Left ventricle myocardium inferior (tissue), 1 donor: ENCODE measurements around the gene SHE. TPM values are rescaled to one million over a fixed set of nuclear protein-coding genes. Genes with fewer than 3 reads are reported as not detected.
A peak's percentile ranks its signal among the peaks of the same experiment; 100 is the strongest.

Source experiments
- DNase-seq: peaks from one replicate; pipeline ENCODE4 v3.0.0-alpha.2; 2020
- H3K27ac ChIP-seq: fragments of 200-600 bp; replicated peaks from 2 replicates; pipeline ENCODE4 v1.8.0; 2021
- H3K27me3 ChIP-seq: fragments of 200-600 bp; 2 replicates; pipeline ENCODE4 v1.8.0; 2021; ENCODE audit warnings: low read depth
- H3K36me3 ChIP-seq: fragments of 200-600 bp; 2 replicates; pipeline ENCODE4 v1.8.0; 2021
- H3K4me1 ChIP-seq: fragments of 200-600 bp; 2 replicates; pipeline ENCODE4 v1.8.0; 2021
- H3K4me3 ChIP-seq: fragments of 200-600 bp; 2 replicates; pipeline ENCODE4 v1.8.0; 2021; ENCODE audit warnings: mild to moderate bottlenecking, moderate library complexity
- H3K9me3 ChIP-seq: fragments of 200-600 bp; replicated peaks from 2 replicates; pipeline ENCODE4 v1.8.0; 2021
- intact Hi-C: fragments of 100-400 bp; cut with micrococcal nuclease; formaldehyde crosslinking; loops from one replicate; pipeline ENCODE4 v1.11.0; 2022
- total RNA-seq: library from RNA; stranded (reverse); fragmentation: NEBNext Ultra II Directional; extraction: Animal tissue kit (Norgen Biotek cat#: 25700); gene quantifications from one replicate; pipeline ENCODE4 v1.2.1, GENCODE V29; 2021
- TF ChIP-seq, protein P1 (sequence below): fragments of 200-600 bp; IDR thresholded peaks from 2 replicates; pipeline ENCODE4 v1.8.0; 2021; ENCODE audit warnings: antibody characterized with exemption, mild to moderate bottlenecking, borderline replicate concordance
- donor health status: DM: no; HTN: yes; CAD: no; lungs with severe emphysema.

SHE gene
- total RNA-seq, 1 donor from 2014 or later = 9.2 TPM

DNA sequence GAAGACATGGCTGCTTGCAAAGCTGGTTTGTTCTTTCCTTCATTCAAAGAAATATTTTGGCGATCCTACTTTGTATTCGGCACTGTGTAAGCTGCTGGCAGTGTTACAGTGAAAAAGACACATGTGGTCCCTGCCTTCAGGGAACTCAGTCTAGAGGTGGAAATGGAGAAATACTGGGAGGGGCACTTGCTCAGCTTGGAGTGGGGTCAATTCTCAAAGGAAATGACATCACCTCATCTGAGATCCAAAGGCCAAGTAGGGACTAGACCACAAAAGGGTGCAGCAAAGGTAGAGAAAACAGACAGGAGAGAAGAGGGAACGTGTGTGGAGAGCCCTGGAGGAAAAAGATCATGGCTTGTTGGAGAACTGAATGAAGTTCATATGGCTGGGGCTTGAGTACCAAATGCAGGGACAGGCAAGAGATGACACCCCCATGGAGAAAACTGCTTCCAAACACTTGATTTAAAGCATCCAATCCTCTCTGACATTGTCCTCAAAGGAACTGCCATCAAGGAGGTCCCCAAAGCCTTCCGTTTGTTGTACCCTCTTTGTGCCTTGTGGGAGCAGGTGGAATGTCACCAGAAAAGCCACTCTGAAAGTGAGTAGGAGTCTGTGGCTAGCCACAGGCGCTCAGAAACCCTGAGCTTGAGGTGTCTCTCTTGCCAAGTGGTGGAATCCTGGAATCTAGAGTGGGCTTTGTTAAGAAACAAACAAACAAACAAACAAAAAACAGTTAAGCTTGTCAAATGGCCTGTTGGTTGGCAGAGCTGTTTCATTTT, 48.4 kb downstream of the SHE start:
- Histone ChIP-seq H3K4me3 (no peak overlapping the region), H3K27me3 (no peaks in the 10 kb centered on the region), H3K9me3 (no peaks in the 10 kb centered on the region), H3K4me1 (peaks cover 15% of the 10 kb centered on the region), H3K36me3 (peaks cover 51% of the 10 kb centered on the region), H3K27ac (peak overlapping the region; percentile 36)
- no peak for DNase-seq
- intact Hi-C loops = no loop called here
- TF ChIP-seq, protein P1, sequence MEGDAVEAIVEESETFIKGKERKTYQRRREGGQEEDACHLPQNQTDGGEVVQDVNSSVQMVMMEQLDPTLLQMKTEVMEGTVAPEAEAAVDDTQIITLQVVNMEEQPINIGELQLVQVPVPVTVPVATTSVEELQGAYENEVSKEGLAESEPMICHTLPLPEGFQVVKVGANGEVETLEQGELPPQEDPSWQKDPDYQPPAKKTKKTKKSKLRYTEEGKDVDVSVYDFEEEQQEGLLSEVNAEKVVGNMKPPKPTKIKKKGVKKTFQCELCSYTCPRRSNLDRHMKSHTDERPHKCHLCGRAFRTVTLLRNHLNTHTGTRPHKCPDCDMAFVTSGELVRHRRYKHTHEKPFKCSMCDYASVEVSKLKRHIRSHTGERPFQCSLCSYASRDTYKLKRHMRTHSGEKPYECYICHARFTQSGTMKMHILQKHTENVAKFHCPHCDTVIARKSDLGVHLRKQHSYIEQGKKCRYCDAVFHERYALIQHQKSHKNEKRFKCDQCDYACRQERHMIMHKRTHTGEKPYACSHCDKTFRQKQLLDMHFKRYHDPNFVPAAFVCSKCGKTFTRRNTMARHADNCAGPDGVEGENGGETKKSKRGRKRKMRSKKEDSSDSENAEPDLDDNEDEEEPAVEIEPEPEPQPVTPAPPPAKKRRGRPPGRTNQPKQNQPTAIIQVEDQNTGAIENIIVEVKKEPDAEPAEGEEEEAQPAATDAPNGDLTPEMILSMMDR = no peak

DNA sequence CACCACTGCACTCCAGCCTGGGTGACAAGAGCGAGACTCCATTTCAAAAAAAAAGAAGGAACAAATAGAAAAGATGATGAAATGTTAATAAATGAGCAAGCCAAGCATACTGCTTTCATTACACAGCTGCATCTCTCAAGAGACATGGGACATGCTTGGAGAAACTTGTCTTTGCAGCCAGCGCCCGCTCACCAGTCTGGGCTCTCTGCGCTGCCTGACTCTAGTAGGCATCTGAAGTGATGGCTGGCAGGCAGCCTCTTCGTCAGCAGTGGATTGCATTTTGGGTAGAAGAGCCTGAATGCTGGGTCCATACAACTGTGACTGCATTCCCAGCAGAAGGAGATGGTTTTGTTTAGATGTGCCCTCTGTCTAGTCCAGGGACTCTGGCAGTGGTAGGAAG, 49.1 kb downstream of the SHE start:
- Histone ChIP-seq H3K27ac (peak overlapping the region; percentile 36), H3K27me3 (no peaks in the 10 kb centered on the region), H3K4me1 (peaks cover 15% of the 10 kb centered on the region), H3K36me3 (peaks cover 55% of the 10 kb centered on the region), H3K9me3 (no peaks in the 10 kb centered on the region), H3K4me3 (no peak overlapping the region)
- intact Hi-C loops = no loop called here
- TF ChIP-seq, protein P1 = no peak
- no peak for DNase-seq

DNA sequence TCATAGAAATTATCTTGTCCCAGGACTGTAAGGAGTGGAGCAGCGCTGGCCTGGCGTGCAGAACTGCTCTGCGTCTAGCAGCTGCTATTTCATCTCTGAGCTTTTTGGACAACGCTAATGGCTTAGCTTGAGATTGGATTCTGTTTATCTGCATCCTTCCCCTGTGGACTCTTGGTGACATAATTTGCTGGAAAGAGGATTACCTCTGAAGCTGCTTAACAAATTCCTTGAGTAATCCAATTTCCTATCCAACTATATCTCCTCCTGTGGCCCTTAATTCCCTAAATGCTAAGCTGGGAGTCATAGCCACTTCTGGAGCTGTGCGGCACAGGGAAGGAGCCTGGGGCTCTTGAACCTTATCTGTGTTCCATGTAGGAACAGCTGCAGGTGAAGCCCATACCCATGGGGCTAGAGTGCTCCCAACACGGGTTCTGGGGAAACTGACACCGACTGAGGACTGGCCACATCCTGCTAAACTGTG, 53.8 kb downstream of the SHE start:
- H3K27me3 ChIP-seq = no peaks in the 10 kb centered on the region
- peaks cover 49% of the 10 kb centered on the region for H3K36me3 ChIP-seq
- TF ChIP-seq, protein P1 = no peak
- intact Hi-C loops = no loop called here
- H3K9me3 ChIP-seq = no peaks in the 10 kb centered on the region
- no peak for DNase-seq
- H3K27ac ChIP-seq = peak overlapping the region; percentile 15
- no peak overlapping the region for H3K4me3 ChIP-seq
- peaks cover 12% of the 10 kb centered on the region for H3K4me1 ChIP-seq

DNA sequence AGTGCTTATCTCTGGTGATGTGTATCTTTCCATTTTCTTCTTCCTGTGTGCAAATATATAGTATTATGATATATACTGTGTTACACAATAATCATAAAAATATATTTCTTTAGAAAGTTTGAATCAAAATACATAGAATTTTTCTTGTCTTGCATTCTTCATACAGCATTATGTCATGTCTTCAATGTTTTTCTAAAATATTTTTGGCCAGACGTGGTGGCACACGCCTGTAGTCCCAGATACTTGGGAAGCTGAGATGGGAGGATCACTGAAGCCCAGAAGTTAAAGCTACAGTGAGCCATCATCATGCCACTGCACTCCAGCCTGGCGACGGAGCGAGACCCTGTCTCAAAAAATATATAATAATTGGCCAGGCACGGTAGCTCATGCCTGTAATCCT, 55.4 kb downstream of the SHE start:
- H3K27ac ChIP-seq = no peak overlapping the region
- TF ChIP-seq, protein P1 = no peak
- H3K4me3 ChIP-seq = no peak overlapping the region
- no peak for DNase-seq
- no peaks in the 10 kb centered on the region for H3K9me3 ChIP-seq
- peaks cover 37% of the 10 kb centered on the region for H3K36me3 ChIP-seq
- H3K27me3 ChIP-seq = no peaks in the 10 kb centered on the region
- intact Hi-C loops = no loop called here
- H3K4me1 ChIP-seq = peaks cover 11% of the 10 kb centered on the region

DNA sequence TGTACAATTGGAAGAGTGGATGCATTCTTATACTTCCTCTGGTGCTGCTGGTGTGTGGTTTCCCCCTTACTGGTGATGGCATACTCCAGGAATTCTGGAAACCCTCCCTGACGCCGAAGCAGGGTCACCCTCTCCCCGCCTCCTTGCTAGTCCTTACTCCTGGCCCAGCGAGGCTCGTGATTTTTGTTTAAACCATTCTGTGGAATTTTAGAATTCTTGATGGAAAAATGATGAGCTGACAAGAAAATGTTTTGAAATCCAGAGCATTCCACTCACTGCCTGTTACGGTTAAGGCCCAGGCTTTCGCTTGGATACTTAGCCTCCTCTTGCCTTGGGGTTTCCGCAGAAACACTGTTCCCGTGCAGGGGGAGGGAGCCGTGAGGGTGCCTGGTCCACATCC, 55.9 kb downstream of the SHE start:
- no peak overlapping the region for H3K4me3 ChIP-seq
- H3K36me3 ChIP-seq = peaks cover 33% of the 10 kb centered on the region
- no peaks in the 10 kb centered on the region for H3K27me3 ChIP-seq
- peaks cover 11% of the 10 kb centered on the region for H3K4me1 ChIP-seq
- no peaks in the 10 kb centered on the region for H3K9me3 ChIP-seq
- TF ChIP-seq, protein P1 = no peak
- intact Hi-C loops = no loop called here
- DNase-seq = no peak
- no peak overlapping the region for H3K27ac ChIP-seq
